ENCODE measurements around the gene PTPRA. TPM values are rescaled to one million over a fixed set of nuclear protein-coding genes. Genes with fewer than 3 reads are reported as not detected.

The PTPRA gene
- total and polyA plus RNA-seq, 2 experiments from 2014 or later = 45.1 to 51.8 TPM

DNA sequence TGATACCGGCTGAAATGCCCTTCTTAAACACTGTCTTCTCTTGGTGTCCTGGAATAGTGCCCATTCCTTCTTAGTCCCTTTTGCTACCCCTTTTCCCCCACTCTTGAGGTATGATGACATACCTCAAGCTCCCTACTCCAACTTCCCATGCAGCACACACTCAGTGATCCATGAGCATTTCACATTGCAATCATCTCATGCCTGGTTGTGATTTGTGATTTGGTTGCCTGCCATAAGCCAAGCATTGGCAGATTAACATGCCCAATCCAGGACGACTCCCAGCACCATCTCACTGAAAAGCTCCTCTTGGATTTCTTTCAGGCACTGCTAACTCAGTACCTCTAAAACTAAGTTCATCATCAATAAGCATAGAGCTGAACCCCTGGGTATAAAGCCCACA is 14.7 kb upstream of the PTPRA start:
- Histone ChIP-seq H3K36me3 (replicated peaks; ENCODE audit: insufficient read depth, low read depth) (no peaks in the 10 kb centered on the region), H3K9me2 (replicated peaks; ENCODE audit: insufficient read depth) (no peaks in the 10 kb centered on the region), H3K27me3 (no peaks in the 10 kb centered on the region), H3K79me2 (peaks cover 4% of the 10 kb centered on the region), H3K4me1 (ENCODE audit: insufficient read depth) (no peaks in the 10 kb centered on the region), H3K4me2 (no peak overlapping the region), H3K9me3 (ENCODE audit: low read depth) (no peaks in the 10 kb centered on the region), H4K20me1 (ENCODE audit: insufficient read depth, poor library complexity, severe bottlenecking) (no peaks in the 10 kb centered on the region), H2AFZ (no peak overlapping the region), H3K4me3 (no peak overlapping the region), H3K27ac (no peak overlapping the region)
- TF ChIP-seq EZH2 (IDR thresholded peaks at IDR 0.05; ENCODE audit: borderline replicate concordance) (no peak), EZH2phosphoT487 (IDR thresholded peaks at IDR 0.05; ENCODE audit: low read depth, severe bottlenecking, unreplicated experiment) (no peak)
- TF ChIP-seq, protein P1, sequence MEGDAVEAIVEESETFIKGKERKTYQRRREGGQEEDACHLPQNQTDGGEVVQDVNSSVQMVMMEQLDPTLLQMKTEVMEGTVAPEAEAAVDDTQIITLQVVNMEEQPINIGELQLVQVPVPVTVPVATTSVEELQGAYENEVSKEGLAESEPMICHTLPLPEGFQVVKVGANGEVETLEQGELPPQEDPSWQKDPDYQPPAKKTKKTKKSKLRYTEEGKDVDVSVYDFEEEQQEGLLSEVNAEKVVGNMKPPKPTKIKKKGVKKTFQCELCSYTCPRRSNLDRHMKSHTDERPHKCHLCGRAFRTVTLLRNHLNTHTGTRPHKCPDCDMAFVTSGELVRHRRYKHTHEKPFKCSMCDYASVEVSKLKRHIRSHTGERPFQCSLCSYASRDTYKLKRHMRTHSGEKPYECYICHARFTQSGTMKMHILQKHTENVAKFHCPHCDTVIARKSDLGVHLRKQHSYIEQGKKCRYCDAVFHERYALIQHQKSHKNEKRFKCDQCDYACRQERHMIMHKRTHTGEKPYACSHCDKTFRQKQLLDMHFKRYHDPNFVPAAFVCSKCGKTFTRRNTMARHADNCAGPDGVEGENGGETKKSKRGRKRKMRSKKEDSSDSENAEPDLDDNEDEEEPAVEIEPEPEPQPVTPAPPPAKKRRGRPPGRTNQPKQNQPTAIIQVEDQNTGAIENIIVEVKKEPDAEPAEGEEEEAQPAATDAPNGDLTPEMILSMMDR (IDR thresholded peaks at IDR 0.05; ENCODE audit: poor library complexity) = no peak
- no peak for DNase-seq (ENCODE audit: low spot score)
- WGBS (ENCODE audit: low lambda C conversion rate, missing lambda C conversion rate) = 98% methylated on average over 2 of the region's 2 CpGs

DNA sequence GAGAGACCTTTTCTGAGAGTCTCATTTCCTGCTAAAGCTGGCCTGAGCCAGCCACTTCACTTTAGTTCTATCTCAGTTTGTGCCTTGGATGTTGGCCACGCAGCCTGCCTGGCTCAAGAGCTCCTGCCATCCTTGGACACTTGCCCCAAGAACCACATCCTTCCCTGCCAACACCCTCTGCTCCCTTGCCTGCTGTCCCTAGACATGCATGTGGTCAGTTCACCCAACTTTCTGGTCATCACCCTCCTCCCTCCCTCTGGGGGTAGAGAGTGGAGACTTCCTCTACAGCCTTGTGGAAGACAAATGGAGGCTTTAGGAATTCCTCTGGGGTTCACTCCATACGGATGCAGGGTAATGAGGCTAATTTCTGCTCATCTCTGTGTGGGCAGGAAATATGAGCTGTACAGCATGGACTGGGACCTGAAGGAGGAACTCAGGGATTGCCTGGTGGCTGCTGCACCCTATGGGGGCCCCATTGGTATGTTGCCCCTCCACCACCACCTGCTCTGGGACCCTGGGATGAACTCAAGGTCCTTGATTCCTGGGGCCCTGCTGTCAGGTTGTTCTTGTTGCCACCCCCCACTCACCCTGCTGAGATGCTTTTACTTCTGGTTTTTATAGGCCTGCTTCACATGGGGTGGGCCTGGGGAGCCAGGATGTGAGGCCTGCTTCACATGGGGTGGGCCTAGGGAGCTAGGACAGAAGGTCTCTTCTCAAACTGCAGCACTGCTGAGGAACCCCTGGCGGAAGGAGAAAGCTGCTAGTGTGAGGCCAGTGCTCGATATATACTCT is 13.8 kb upstream of the PTPRA start:
- Histone ChIP-seq H3K36me3 (replicated peaks; ENCODE audit: insufficient read depth, low read depth) (no peaks in the 10 kb centered on the region), H3K79me2 (peaks cover 4% of the 10 kb centered on the region), H2AFZ (no peak overlapping the region), H3K27ac (no peak overlapping the region), H3K4me3 (no peak overlapping the region), H3K27me3 (no peaks in the 10 kb centered on the region), H4K20me1 (ENCODE audit: insufficient read depth, poor library complexity, severe bottlenecking) (no peaks in the 10 kb centered on the region), H3K9me2 (replicated peaks; ENCODE audit: insufficient read depth) (no peaks in the 10 kb centered on the region), H3K9me3 (ENCODE audit: low read depth) (no peaks in the 10 kb centered on the region), H3K4me2 (no peak overlapping the region), H3K4me1 (ENCODE audit: insufficient read depth) (no peaks in the 10 kb centered on the region)
- DNase-seq (ENCODE audit: low spot score) = no peak
- WGBS (ENCODE audit: low lambda C conversion rate, missing lambda C conversion rate) = 98% methylated on average over 4 of the region's 4 CpGs
- TF ChIP-seq EZH2phosphoT487 (IDR thresholded peaks at IDR 0.05; ENCODE audit: low read depth, severe bottlenecking, unreplicated experiment) = no peak
- no peak for TF ChIP-seq EZH2 (IDR thresholded peaks at IDR 0.05; ENCODE audit: borderline replicate concordance)
- TF ChIP-seq, protein P1 (IDR thresholded peaks at IDR 0.05; ENCODE audit: poor library complexity) = no peak

DNA sequence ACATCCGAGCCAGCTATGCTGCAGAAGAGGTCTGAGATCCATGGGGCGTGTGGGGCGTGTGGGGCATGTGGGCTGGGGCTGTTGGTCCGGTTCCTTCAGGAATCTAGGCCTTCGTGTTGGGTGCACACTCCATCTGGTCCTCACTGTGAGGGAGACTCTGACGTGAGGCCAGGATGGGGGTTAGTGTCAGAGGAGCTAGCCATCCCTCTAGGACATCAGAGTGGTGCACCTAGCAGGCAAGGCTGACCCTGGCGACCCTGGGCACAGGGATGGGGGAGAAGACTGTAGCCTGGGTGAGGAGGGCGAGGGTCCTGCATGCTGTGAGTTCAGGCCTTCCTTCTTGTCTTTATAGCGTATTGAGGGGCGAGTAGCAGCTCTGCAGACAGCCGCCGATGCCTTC is 8.7 kb upstream of the PTPRA start:
- no peak overlapping the region for H3K4me2 ChIP-seq
- H3K4me1 ChIP-seq (ENCODE audit: insufficient read depth) = no peaks in the 10 kb centered on the region
- H3K4me3 ChIP-seq = no peak overlapping the region
- H2AFZ ChIP-seq = no peak overlapping the region
- no peaks in the 10 kb centered on the region for H3K79me2 ChIP-seq
- H3K9me2 ChIP-seq (replicated peaks; ENCODE audit: insufficient read depth) = no peaks in the 10 kb centered on the region
- DNase-seq (ENCODE audit: low spot score) = no peak
- no peaks in the 10 kb centered on the region for H3K27me3 ChIP-seq
- no peak overlapping the region for H3K27ac ChIP-seq
- TF ChIP-seq EZH2phosphoT487 (IDR thresholded peaks at IDR 0.05; ENCODE audit: low read depth, severe bottlenecking, unreplicated experiment) (no peak), EZH2 (IDR thresholded peaks at IDR 0.05; ENCODE audit: borderline replicate concordance) (no peak)
- TF ChIP-seq, protein P1 (IDR thresholded peaks at IDR 0.05; ENCODE audit: poor library complexity) = no peak
- 97% methylated on average over 12 of the region's 12 CpGs for WGBS (ENCODE audit: low lambda C conversion rate, missing lambda C conversion rate)
- H4K20me1 ChIP-seq (ENCODE audit: insufficient read depth, poor library complexity, severe bottlenecking) = no peaks in the 10 kb centered on the region
- no peaks in the 10 kb centered on the region for H3K36me3 ChIP-seq (replicated peaks; ENCODE audit: insufficient read depth, low read depth)
- no peaks in the 10 kb centered on the region for H3K9me3 ChIP-seq (ENCODE audit: low read depth)

Measured in hepatocyte (in vitro differentiated cells).